Uterus (tissue), 2 donors: Measurements from ENCODE around the gene EFNB1.

Source experiments
- CTCF ChIP-seq, 4 experiments: fragments of 200-600 bp in 2 of 4; fragments of 450-650 bp in 2 of 4; sonication (generic) in 2 of 4; IDR thresholded peaks; one replicate each; pipeline ENCODE4 v1.5.1; 2016 to 2019; ENCODE audit warnings: antibody characterized with exemption in 4 of 4, mild to moderate bottlenecking in 2 of 4, moderate library complexity in 1 of 4
- POLR2A ChIP-seq, 2 donors: fragments of 450-650 bp; IDR thresholded peaks; one replicate each; pipeline ENCODE4 v1.6.1; 2016; ENCODE audit warnings: antibody characterized with exemption in 2 of 2, mild to moderate bottlenecking in 1 of 2, moderate library complexity in 1 of 2

- TF ChIP-seq CTCF (IDR thresholded peaks at IDR 0.05) (no peak), POLR2A (IDR thresholded peaks at IDR 0.05) (no peak)
These were observed 37.1 kb downstream of the EFNB1 start for GRCh38 chrX:68865926-68866325.
